HCT116 (cell line): ENCODE data around the gene NR5A2. TPM values are rescaled to one million over a fixed set of nuclear protein-coding genes. Genes with fewer than 3 reads are reported as not detected.

Experiments
- ATAC-seq: fragments of 200-7000 bp; cut with Tn5 transposase; 2 replicates; pipeline ENCODE4 v1.9.1; 2020; ENCODE audit warnings: mild to moderate bottlenecking, moderate library complexity
- BruUV-seq: library from RNA; stranded (reverse); fragments of 400-500 nt; replicated peaks from 2 replicates; lab custom pipeline; 2021; lab: Mats Ljungman, UMichigan
- CTCF ChIA-PET: fragments of 300-600 bp; sonication (Branson Sonifier 250); formaldehyde crosslinking; loops from one replicate; lab custom pipeline; 2021; ENCODE audit warnings: antibody characterized with exemption; lab: Charles Lee
- POLR2A ChIA-PET: fragments of 300-600, 350-600 bp; sonication (Branson Sonifier 250); formaldehyde crosslinking; loops from one replicate; lab custom pipeline; 2021; ENCODE audit warnings: antibody characterized with exemption; lab: Charles Lee
- RAD21 ChIA-PET, 2 experiments: fragments of 300-600 bp; sonication (Branson Sonifier 250); formaldehyde crosslinking; loops; one replicate each; lab custom pipeline; 2023; ENCODE audit warnings: low total read pairs in 2 of 2; ENCODE audit not compliant: uncharacterized antibody in 2 of 2, unreplicated experiment in 2 of 2, low non-redundant PET in 1 of 2; lab: Charles Lee
- DNase-seq: peaks from one replicate; pipeline ENCODE4 v3.0.0-alpha.2; 2010; ENCODE audit warnings: low read depth, low spot score
- H2AFZ ChIP-seq: fragments of 200-600 bp; shearing (Covaris generic), sonication (generic); 2 replicates; pipeline ENCODE4 v1.6.1; 2017; ENCODE audit warnings: low read depth, mixed run types, mixed read lengths, antibody characterized with exemption, low read length; ENCODE audit not compliant: poor library complexity, severe bottlenecking
- H3K27ac ChIP-seq: 2 replicates; pipeline ENCODE4 v1.5.1; 2012; ENCODE audit warnings: low read depth, low read length
- H3K27me3 ChIP-seq: fragments of 200-600 bp; sonication (generic); 2 replicates; pipeline ENCODE4 v1.6.1; 2016; ENCODE audit warnings: mixed run types, low read length, mixed read lengths; ENCODE audit not compliant: insufficient read depth
- H3K36me3 ChIP-seq, 2 experiments: fragments of 200-500 bp in 1 of 2; fragments of 200-600 bp in 1 of 2; sonication (Bioruptor generic) in 1 of 2; sonication (generic) in 1 of 2; 2 replicates each; pipeline versions ENCODE4 v1.5.1 to v1.6.1; 2014 to 2016; ENCODE audit warnings: low read length in 2 of 2, inconsistent platforms in 1 of 2, mixed read lengths in 1 of 2, mixed run types in 1 of 2; ENCODE audit not compliant: insufficient read depth in 2 of 2, control insufficient read depth in 1 of 2
- H3K4me1 ChIP-seq, 2 experiments: fragments of 200-600 bp in 1 of 2; sonication (generic) in 1 of 2; 2 replicates each; pipeline versions ENCODE4 v1.5.1 to v1.6.1; 2012 to 2017; ENCODE audit warnings: low read length in 2 of 2, inconsistent platforms in 1 of 2, mild to moderate bottlenecking in 1 of 2, mixed read lengths in 1 of 2, mixed run types in 1 of 2, moderate library complexity in 1 of 2; ENCODE audit not compliant: insufficient read depth in 2 of 2, control insufficient read depth in 1 of 2
- H3K4me2 ChIP-seq: fragments of 200-600 bp; sonication (generic); 2 replicates; pipeline ENCODE4 v1.6.1; 2017; ENCODE audit warnings: mixed run types, low read length, mixed read lengths
- H3K4me3 ChIP-seq, 2 experiments: fragments of 200-600 bp in 1 of 2; sonication (generic) in 1 of 2; replicated peaks in 1 of 2; 2 replicates each; pipeline ENCODE4 v1.5.1; 2011 to 2016; ENCODE audit warnings: low read length in 2 of 2, control low read depth in 1 of 2, low read depth in 1 of 2, mild to moderate bottlenecking in 1 of 2, mixed read lengths in 1 of 2, mixed run types in 1 of 2
- H3K79me2 ChIP-seq: fragments of 200-600 bp; sonication (generic); 2 replicates; pipeline ENCODE4 v1.6.1; 2017; ENCODE audit warnings: mild to moderate bottlenecking, mixed run types, low read length, moderate library complexity, mixed read lengths; ENCODE audit not compliant: insufficient read depth
- H3K9ac ChIP-seq: fragments of 200-600 bp; sonication (generic); 2 replicates; pipeline ENCODE4 v1.6.1; 2016; ENCODE audit warnings: low read length, mixed read lengths
- H3K9me2 ChIP-seq: fragments of 200-600 bp; sonication (generic), shearing (Covaris generic); 2 replicates; pipeline ENCODE4 v1.6.1; 2017; ENCODE audit warnings: mixed run types, mild to moderate bottlenecking, moderate library complexity; ENCODE audit not compliant: insufficient read depth
- H3K9me3 ChIP-seq, 2 experiments: fragments of 200-500 bp in 1 of 2; fragments of 200-600 bp in 1 of 2; sonication (Bioruptor generic) in 1 of 2; sonication (generic) in 1 of 2; 2 replicates each; pipeline ENCODE4 v1.6.1; 2014 to 2017; ENCODE audit warnings: low read length in 2 of 2, mixed read lengths in 2 of 2, inconsistent platforms in 1 of 2, low read depth in 1 of 2, mild to moderate bottlenecking in 1 of 2, mixed run types in 1 of 2, moderate library complexity in 1 of 2; ENCODE audit not compliant: control insufficient read depth in 1 of 2, insufficient read depth in 1 of 2
- H4K20me1 ChIP-seq: fragments of 200-600 bp; sonication (generic), shearing (Covaris generic); 2 replicates; pipeline ENCODE4 v1.6.1; 2017; ENCODE audit warnings: mixed run types, mild to moderate bottlenecking, moderate library complexity; ENCODE audit not compliant: insufficient read depth
- CBX3 ChIP-seq: IDR thresholded peaks from 2 replicates; pipeline ENCODE4 v1.6.1; 2012; ENCODE audit warnings: low read depth
- CEBPB ChIP-seq: IDR thresholded peaks from 2 replicates; pipeline ENCODE4 v1.6.1; 2012; ENCODE audit warnings: low read depth
- EGR1 ChIP-seq: IDR thresholded peaks from 2 replicates; pipeline ENCODE4 v1.6.1; 2012; ENCODE audit warnings: low read depth
- ELF1 ChIP-seq: IDR thresholded peaks from 2 replicates; pipeline ENCODE4 v1.6.1; 2012; ENCODE audit warnings: low read depth, borderline replicate concordance
- EZH2 ChIP-seq: fragments of 200-600 bp; sonication (generic); IDR thresholded peaks from 2 replicates; pipeline ENCODE4 v1.6.1; 2017; ENCODE audit warnings: antibody characterized with exemption, mixed run types
- JUND ChIP-seq: IDR thresholded peaks from 2 replicates; pipeline ENCODE4 v1.6.1; 2012
- POLR2A ChIP-seq: IDR thresholded peaks from 2 replicates; pipeline ENCODE4 v1.7.0; 2011; ENCODE audit warnings: borderline replicate concordance; ENCODE audit not compliant: insufficient read depth, insufficient read length; ENCODE audit errors: extremely low read depth
- POLR2AphosphoS5 ChIP-seq: IDR thresholded peaks from 2 replicates; pipeline ENCODE4 v1.6.1; 2011; ENCODE audit warnings: mild to moderate bottlenecking, low read depth, low read length, moderate library complexity
- RAD21 ChIP-seq: IDR thresholded peaks from 2 replicates; pipeline ENCODE4 v1.6.1; 2012; ENCODE audit warnings: low read depth, mild to moderate bottlenecking
- TCF7L2 ChIP-seq: IDR thresholded peaks from 2 replicates; pipeline ENCODE4 v1.7.0; 2011; ENCODE audit warnings: borderline replicate concordance, inconsistent platforms; ENCODE audit not compliant: insufficient read depth, insufficient read length; ENCODE audit errors: extremely low read depth
- ZFX ChIP-seq: fragments of 450-650 bp; IDR thresholded peaks from 2 replicates; pipeline ENCODE4 v1.6.1; 2017
- ZNF274 ChIP-seq: fragments of 200-500 bp; sonication (Bioruptor generic); IDR thresholded peaks from 2 replicates; pipeline ENCODE4 v1.6.1; 2014; ENCODE audit warnings: mild to moderate bottlenecking, low read depth, low read length, inconsistent platforms
- intact Hi-C: fragments of 100-400 bp; cut with micrococcal nuclease; formaldehyde crosslinking; loops from 2 replicates; pipeline ENCODE4 v1.10.0; 2022
- total RNA-seq: library from RNA; stranded (reverse); gene quantifications from one replicate; pipeline ENCODE4 v1.2.1, GENCODE V29; 2021; ENCODE audit not compliant: unreplicated experiment
- TF ChIP-seq, protein P1 (sequence below), 3 experiments: fragments of 200-600 bp in 1 of 3; sonication (generic) in 1 of 3; IDR thresholded peaks in 2 of 3; conservative IDR thresholded peaks in 1 of 3; 2 replicates each; pipeline ENCODE4 v1.5.1; 2012 to 2017; ENCODE audit warnings: low read depth in 2 of 3, low read length in 2 of 3, antibody characterized with exemption in 1 of 3, borderline replicate concordance in 1 of 3, control low read depth in 1 of 3, mild to moderate bottlenecking in 1 of 3, mixed read lengths in 1 of 3, mixed run types in 1 of 3, moderate library complexity in 1 of 3; ENCODE audit not compliant: insufficient read depth in 1 of 3
- TF ChIP-seq, protein P2 (sequence below): IDR thresholded peaks from 2 replicates; pipeline ENCODE4 v1.6.1; 2011; ENCODE audit warnings: mild to moderate bottlenecking, low read length, moderate library complexity; ENCODE audit not compliant: insufficient replicate concordance; ENCODE audit errors: extremely low read depth

The NR5A2 gene
- total RNA-seq, 1 experiment from 2014 or later, result 0.91 TPM

DNA sequence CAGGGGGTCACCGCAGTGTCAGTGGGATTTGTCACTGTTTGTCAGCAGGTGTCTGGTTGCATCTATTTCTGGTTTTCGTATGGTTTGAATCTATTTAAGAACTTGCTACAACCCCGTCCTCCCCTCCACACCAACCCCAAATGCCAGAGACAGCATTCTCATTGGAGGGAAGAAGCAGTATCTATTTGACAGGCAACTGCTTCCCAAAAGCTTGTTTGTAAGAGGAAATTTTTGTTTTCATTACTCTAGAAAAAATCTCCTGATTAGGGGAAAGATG lies 54.4 kb downstream of the NR5A2 start (continued):
- TF ChIP-seq JUND, result no peak
- TF ChIP-seq ZFX, result no peak

DNA sequence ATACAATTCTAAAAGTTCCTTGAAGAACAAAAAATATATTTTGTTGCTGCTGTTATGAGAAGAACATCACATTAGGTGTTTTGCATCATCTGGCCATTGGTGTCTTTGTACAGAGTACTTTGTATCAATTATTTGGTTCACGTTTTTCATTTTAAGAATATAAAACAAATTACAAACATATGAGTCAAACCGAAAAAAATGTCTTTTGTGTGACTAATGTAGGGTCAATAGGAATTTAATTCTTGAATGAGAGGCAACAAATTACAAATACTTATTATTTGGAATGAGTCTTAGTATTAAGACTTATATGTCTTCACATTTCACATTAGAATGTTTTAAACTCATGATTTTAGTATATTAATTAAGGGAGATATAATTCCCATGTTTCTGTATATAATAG lies 54.8 kb downstream of the NR5A2 start:
- no peak overlapping the region for H2AFZ ChIP-seq
- ChIA-PET RAD21 (no interaction called here), POLR2A (no interaction called here), CTCF (no interaction called here)
- intact Hi-C loops, result no loop called here
- no peaks in the 10 kb centered on the region for H3K79me2 ChIP-seq
- BruUV-seq, result no TSS peak
- H3K27ac ChIP-seq, result no peak overlapping the region
- H3K27me3 ChIP-seq, result no peaks in the 10 kb centered on the region
- H3K9me3 ChIP-seq, result no peaks in the 10 kb centered on the region
- H3K36me3 ChIP-seq, result no peaks in the 10 kb centered on the region
- ATAC-seq, result no peak
- H3K4me2 ChIP-seq, result peak overlapping the region; percentile 13; the same call in 1 of the 2 replicates
- H3K4me1 ChIP-seq, result peaks cover 0 to 10% of the 10 kb centered on the region in 2 experiments; a peak in 2 of 4 replicates
- H3K4me3 ChIP-seq, result no peak overlapping the region
- 0 out of 2 replicates have a peak, but pooled peaks cover 3% of the 10 kb centered on the region for H3K9me2 ChIP-seq
- no peak for DNase-seq
- no peaks in the 10 kb centered on the region for H4K20me1 ChIP-seq
- TF ChIP-seq, protein P1, sequence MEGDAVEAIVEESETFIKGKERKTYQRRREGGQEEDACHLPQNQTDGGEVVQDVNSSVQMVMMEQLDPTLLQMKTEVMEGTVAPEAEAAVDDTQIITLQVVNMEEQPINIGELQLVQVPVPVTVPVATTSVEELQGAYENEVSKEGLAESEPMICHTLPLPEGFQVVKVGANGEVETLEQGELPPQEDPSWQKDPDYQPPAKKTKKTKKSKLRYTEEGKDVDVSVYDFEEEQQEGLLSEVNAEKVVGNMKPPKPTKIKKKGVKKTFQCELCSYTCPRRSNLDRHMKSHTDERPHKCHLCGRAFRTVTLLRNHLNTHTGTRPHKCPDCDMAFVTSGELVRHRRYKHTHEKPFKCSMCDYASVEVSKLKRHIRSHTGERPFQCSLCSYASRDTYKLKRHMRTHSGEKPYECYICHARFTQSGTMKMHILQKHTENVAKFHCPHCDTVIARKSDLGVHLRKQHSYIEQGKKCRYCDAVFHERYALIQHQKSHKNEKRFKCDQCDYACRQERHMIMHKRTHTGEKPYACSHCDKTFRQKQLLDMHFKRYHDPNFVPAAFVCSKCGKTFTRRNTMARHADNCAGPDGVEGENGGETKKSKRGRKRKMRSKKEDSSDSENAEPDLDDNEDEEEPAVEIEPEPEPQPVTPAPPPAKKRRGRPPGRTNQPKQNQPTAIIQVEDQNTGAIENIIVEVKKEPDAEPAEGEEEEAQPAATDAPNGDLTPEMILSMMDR (IDR thresholded peaks at IDR 0.05 in 2 of 3, conservative IDR thresholded peaks at IDR 0.05 in 1 of 3; ENCODE audit: borderline replicate concordance in 1 of 3, insufficient read depth in 1 of 3, low read depth in 2 of 3, low read length in 2 of 3), result no peak
- TF ChIP-seq EZH2, result no peak
- no peak overlapping the region for H3K9ac ChIP-seq

DNA sequence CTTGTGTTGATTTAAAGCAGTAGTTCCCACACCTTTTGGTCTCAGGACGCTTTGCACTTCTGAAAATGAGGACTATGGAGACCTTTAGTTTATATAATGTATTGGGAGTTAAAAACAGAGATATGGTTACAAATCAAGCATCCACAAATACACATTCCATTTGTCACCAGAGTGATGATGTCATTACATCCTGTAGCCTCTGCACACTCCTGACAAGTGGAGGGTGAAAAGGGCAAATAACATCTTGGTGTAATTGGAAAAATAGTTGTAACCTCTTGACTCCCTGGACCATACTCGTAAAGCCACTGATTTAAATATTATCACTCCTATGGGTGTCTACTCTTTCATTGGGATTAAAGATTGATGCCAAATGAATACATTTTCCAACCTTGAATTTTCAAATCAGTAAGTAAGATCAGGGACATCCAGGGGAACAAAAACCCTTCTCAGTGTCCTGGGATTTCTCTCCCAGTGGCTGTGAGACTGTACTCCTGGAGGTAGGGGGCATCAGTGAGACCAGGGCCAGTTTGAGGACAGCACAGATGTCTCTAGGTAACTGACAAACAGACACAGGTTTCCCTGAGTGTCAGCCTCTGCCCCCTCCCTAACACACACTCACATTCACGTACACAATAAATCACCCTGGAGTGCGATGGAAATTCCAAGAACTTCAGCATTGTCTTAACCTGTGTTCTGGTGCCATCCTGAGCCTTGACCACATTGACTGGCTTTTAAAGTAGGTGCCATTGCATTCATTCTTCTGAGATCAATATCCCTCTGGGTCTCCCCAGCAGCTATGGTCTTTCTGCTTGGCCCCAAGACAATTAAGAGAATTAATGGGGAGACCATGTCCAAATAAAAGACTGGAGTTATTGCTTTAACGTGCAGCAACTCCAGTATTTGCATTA lies 63.0 kb downstream of the NR5A2 start:
- Histone ChIP-seq H3K79me2 (no peaks in the 10 kb centered on the region), H3K27ac (no peak overlapping the region), H3K9me2 (no peaks in the 10 kb centered on the region), H3K36me3 (no peaks in the 10 kb centered on the region), H3K9ac (no peak overlapping the region), H4K20me1 (no peaks in the 10 kb centered on the region), H3K27me3 (no peaks in the 10 kb centered on the region), H3K4me2 (no peak overlapping the region), H3K4me1 (no peaks in the 10 kb centered on the region; a peak in 1 of 4 replicates), H3K4me3 (no peak overlapping the region), H2AFZ (no peak overlapping the region), H3K9me3 (no peaks in the 10 kb centered on the region)
- DNase-seq (no peak), ATAC-seq (peak; percentile 92)
- BruUV-seq, result no TSS peak
- ChIA-PET CTCF (no interaction called here), POLR2A (no interaction called here), RAD21 (no interaction called here)
- intact Hi-C loops, result no loop called here
- TF ChIP-seq CEBPB (no peak), POLR2A (no peak), ZNF274 (no peak), POLR2AphosphoS5 (no peak), EGR1 (no peak), CBX3 (no peak), RAD21 (peak; percentile 44), ELF1 (no peak), TCF7L2 (no peak)
- TF ChIP-seq, protein P2, sequence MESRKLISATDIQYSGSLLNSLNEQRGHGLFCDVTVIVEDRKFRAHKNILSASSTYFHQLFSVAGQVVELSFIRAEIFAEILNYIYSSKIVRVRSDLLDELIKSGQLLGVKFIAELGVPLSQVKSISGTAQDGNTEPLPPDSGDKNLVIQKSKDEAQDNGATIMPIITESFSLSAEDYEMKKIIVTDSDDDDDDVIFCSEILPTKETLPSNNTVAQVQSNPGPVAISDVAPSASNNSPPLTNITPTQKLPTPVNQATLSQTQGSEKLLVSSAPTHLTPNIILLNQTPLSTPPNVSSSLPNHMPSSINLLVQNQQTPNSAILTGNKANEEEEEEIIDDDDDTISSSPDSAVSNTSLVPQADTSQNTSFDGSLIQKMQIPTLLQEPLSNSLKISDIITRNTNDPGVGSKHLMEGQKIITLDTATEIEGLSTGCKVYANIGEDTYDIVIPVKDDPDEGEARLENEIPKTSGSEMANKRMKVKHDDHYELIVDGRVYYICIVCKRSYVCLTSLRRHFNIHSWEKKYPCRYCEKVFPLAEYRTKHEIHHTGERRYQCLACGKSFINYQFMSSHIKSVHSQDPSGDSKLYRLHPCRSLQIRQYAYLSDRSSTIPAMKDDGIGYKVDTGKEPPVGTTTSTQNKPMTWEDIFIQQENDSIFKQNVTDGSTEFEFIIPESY, result no peak
